Vagina (tissue), 2 donors: ENCODE measurements around the gene SPINK8.

ENCODE experiments used
- POLR2A ChIP-seq, 2 donors: fragments of 450-650 bp; IDR thresholded peaks; one replicate each; pipeline ENCODE4 v1.6.1; 2017; ENCODE audit warnings: antibody characterized with exemption in 2 of 2, mild to moderate bottlenecking in 2 of 2, moderate library complexity in 2 of 2
- TF ChIP-seq, protein P1 (sequence below), 3 experiments: fragments of 450-650 bp in 2 of 3; fragments of 200-600 bp in 1 of 3; sonication (generic) in 1 of 3; IDR thresholded peaks; one replicate each; pipeline ENCODE4 v1.5.1; 2017 to 2019; ENCODE audit warnings: antibody characterized with exemption in 3 of 3, mild to moderate bottlenecking in 2 of 3, moderate library complexity in 2 of 3

DNA sequence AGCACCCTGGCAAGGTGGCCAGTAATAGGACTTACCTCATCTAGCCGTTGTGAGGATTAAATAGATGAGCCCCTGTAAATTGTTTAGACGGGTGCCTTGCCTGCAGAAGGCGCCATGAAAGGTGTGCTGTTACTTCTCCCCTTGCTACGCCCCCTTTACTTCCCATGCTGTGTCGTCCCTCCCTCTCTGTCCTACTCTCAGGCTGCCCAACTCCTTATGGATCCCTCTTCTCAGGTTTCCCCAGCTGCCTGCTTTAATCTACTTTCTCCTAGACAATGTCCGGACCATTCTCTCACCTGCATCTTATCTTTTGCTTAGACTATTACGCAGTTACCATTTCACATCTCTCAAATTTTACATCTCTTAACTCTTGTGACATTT lies 36.9 kb upstream of the SPINK8 start:
- TF ChIP-seq, protein P1, sequence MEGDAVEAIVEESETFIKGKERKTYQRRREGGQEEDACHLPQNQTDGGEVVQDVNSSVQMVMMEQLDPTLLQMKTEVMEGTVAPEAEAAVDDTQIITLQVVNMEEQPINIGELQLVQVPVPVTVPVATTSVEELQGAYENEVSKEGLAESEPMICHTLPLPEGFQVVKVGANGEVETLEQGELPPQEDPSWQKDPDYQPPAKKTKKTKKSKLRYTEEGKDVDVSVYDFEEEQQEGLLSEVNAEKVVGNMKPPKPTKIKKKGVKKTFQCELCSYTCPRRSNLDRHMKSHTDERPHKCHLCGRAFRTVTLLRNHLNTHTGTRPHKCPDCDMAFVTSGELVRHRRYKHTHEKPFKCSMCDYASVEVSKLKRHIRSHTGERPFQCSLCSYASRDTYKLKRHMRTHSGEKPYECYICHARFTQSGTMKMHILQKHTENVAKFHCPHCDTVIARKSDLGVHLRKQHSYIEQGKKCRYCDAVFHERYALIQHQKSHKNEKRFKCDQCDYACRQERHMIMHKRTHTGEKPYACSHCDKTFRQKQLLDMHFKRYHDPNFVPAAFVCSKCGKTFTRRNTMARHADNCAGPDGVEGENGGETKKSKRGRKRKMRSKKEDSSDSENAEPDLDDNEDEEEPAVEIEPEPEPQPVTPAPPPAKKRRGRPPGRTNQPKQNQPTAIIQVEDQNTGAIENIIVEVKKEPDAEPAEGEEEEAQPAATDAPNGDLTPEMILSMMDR (IDR thresholded peaks at IDR 0.05), result no peak
- no peak for TF ChIP-seq POLR2A (IDR thresholded peaks at IDR 0.05)
